ENCODE results near the gene HDAC11.

HDAC11 gene

GRCh38 chr3:13508496-13508895 lies 28.4 kb downstream of the HDAC11 start:
- ATAC-seq (replicated peaks; ENCODE audit: extremely low read depth, poor library complexity, severe bottlenecking), result no peak
- H3K4me1 Mint-ChIP-seq, result no peaks in the 10 kb centered on the region
- peaks cover 8% of the 10 kb centered on the region for H3K27me3 Mint-ChIP-seq
- H3K36me3 Mint-ChIP-seq (ENCODE audit: insufficient read depth), result no peaks in the 10 kb centered on the region
- no peak overlapping the region for H3K27ac Mint-ChIP-seq (ENCODE audit: low read depth)
- DNase-seq (ENCODE audit: low spot score in 2 of 2), result no peak
- no peak overlapping the region for H3K4me3 Mint-ChIP-seq
- no peaks in the 10 kb centered on the region for H3K9me3 Mint-ChIP-seq

GRCh38 chr3:13509059-13509815 lies 29.1 kb downstream of the HDAC11 start:
- H3K4me1 Mint-ChIP-seq, result no peaks in the 10 kb centered on the region
- DNase-seq (ENCODE audit: low spot score in 2 of 2) (no peak), ATAC-seq (replicated peaks; ENCODE audit: extremely low read depth, poor library complexity, severe bottlenecking) (no peak)
- H3K27me3 Mint-ChIP-seq, result peaks cover 8% of the 10 kb centered on the region
- H3K9me3 Mint-ChIP-seq, result no peaks in the 10 kb centered on the region
- H3K27ac Mint-ChIP-seq (ENCODE audit: low read depth), result no peak overlapping the region
- H3K4me3 Mint-ChIP-seq, result no peak overlapping the region
- H3K36me3 Mint-ChIP-seq (ENCODE audit: insufficient read depth), result no peaks in the 10 kb centered on the region

- Mint-ChIP-seq H3K4me1 (no peaks in the 10 kb centered on the region), H3K9me3 (no peaks in the 10 kb centered on the region), H3K27ac (ENCODE audit: low read depth) (no peak overlapping the region), H3K36me3 (ENCODE audit: insufficient read depth) (no peaks in the 10 kb centered on the region), H3K4me3 (no peak overlapping the region), H3K27me3 (peaks cover 8% of the 10 kb centered on the region)
- DNase-seq (ENCODE audit: low spot score in 2 of 2) (no peak), ATAC-seq (replicated peaks; ENCODE audit: extremely low read depth, poor library complexity, severe bottlenecking) (no peak)
These were observed 29.7 kb downstream of the HDAC11 start for GRCh38 chr3:13509816-13510192.

- ATAC-seq (replicated peaks; ENCODE audit: extremely low read depth, poor library complexity, severe bottlenecking) (no peak), DNase-seq (ENCODE audit: low spot score in 2 of 2) (no peak)
- Mint-ChIP-seq H3K36me3 (ENCODE audit: insufficient read depth) (no peaks in the 10 kb centered on the region), H3K4me1 (no peaks in the 10 kb centered on the region), H3K27me3 (peaks cover 8% of the 10 kb centered on the region), H3K27ac (ENCODE audit: low read depth) (no peak overlapping the region), H3K4me3 (no peak overlapping the region), H3K9me3 (no peaks in the 10 kb centered on the region)
These were observed 32.3 kb downstream of the HDAC11 start for GRCh38 chr3:13512451-13512850.

- Mint-ChIP-seq H3K4me1 (no peaks in the 10 kb centered on the region), H3K27ac (ENCODE audit: low read depth) (no peak overlapping the region), H3K9me3 (no peaks in the 10 kb centered on the region), H3K27me3 (peaks cover 14% of the 10 kb centered on the region), H3K4me3 (no peak overlapping the region), H3K36me3 (ENCODE audit: insufficient read depth) (no peaks in the 10 kb centered on the region)
- ATAC-seq (replicated peaks; ENCODE audit: extremely low read depth, poor library complexity, severe bottlenecking) (no peak), DNase-seq (ENCODE audit: low spot score in 2 of 2) (no peak)
These were observed 33.2 kb downstream of the HDAC11 start for GRCh38 chr3:13513051-13513912.

GRCh38 chr3:13513913-13514517 lies 33.9 kb downstream of the HDAC11 start:
- Mint-ChIP-seq H3K9me3 (no peaks in the 10 kb centered on the region), H3K36me3 (ENCODE audit: insufficient read depth) (no peaks in the 10 kb centered on the region), H3K4me3 (no peak overlapping the region)

GRCh38 chr3:13514639-13515435 lies 34.7 kb downstream of the HDAC11 start:
- Mint-ChIP-seq H3K27me3 (peaks cover 18% of the 10 kb centered on the region), H3K4me3 (no peak overlapping the region), H3K27ac (ENCODE audit: low read depth) (no peak overlapping the region), H3K9me3 (no peaks in the 10 kb centered on the region), H3K36me3 (ENCODE audit: insufficient read depth) (no peaks in the 10 kb centered on the region), H3K4me1 (no peaks in the 10 kb centered on the region)
- ATAC-seq (replicated peaks; ENCODE audit: extremely low read depth, poor library complexity, severe bottlenecking) (no peak), DNase-seq (ENCODE audit: low spot score in 2 of 2) (no peak)

More at GRCh38 chr3:13513913-13514517, 33.9 kb downstream of the HDAC11 start:
- ATAC-seq (replicated peaks; ENCODE audit: extremely low read depth, poor library complexity, severe bottlenecking), result no peak
- H3K27ac Mint-ChIP-seq (ENCODE audit: low read depth), result no peak overlapping the region
- no peak for DNase-seq (ENCODE audit: low spot score in 2 of 2)
- H3K27me3 Mint-ChIP-seq, result peaks cover 18% of the 10 kb centered on the region
- no peaks in the 10 kb centered on the region for H3K4me1 Mint-ChIP-seq

GRCh38 chr3:13515786-13516759 lies 36.0 kb downstream of the HDAC11 start:
- Mint-ChIP-seq H3K27me3 (peaks cover 18% of the 10 kb centered on the region), H3K4me1 (no peaks in the 10 kb centered on the region), H3K4me3 (no peak overlapping the region), H3K27ac (ENCODE audit: low read depth) (no peak overlapping the region), H3K36me3 (ENCODE audit: insufficient read depth) (no peaks in the 10 kb centered on the region), H3K9me3 (no peaks in the 10 kb centered on the region)
- ATAC-seq (replicated peaks; ENCODE audit: extremely low read depth, poor library complexity, severe bottlenecking) (no peak), DNase-seq (ENCODE audit: low spot score in 2 of 2) (no peak)

GRCh38 chr3:13516760-13517135 lies 36.6 kb downstream of the HDAC11 start:
- Mint-ChIP-seq H3K27me3 (peaks cover 13% of the 10 kb centered on the region), H3K36me3 (ENCODE audit: insufficient read depth) (no peaks in the 10 kb centered on the region), H3K4me1 (no peaks in the 10 kb centered on the region), H3K4me3 (no peak overlapping the region), H3K9me3 (no peaks in the 10 kb centered on the region), H3K27ac (ENCODE audit: low read depth) (no peak overlapping the region)
- no peak for DNase-seq (ENCODE audit: low spot score in 2 of 2)
- ATAC-seq (replicated peaks; ENCODE audit: extremely low read depth, poor library complexity, severe bottlenecking), result no peak

GRCh38 chr3:13517253-13517977 lies 37.3 kb downstream of the HDAC11 start:
- Mint-ChIP-seq H3K4me1 (no peaks in the 10 kb centered on the region), H3K27me3 (peaks cover 10% of the 10 kb centered on the region), H3K9me3 (no peaks in the 10 kb centered on the region), H3K27ac (ENCODE audit: low read depth) (no peak overlapping the region), H3K36me3 (ENCODE audit: insufficient read depth) (no peaks in the 10 kb centered on the region), H3K4me3 (no peak overlapping the region)
- DNase-seq (ENCODE audit: low spot score in 2 of 2), result no peak
- no peak for ATAC-seq (replicated peaks; ENCODE audit: extremely low read depth, poor library complexity, severe bottlenecking)

GRCh38 chr3:13518516-13518953 lies 38.4 kb downstream of the HDAC11 start:
- Mint-ChIP-seq H3K4me1 (no peaks in the 10 kb centered on the region), H3K36me3 (ENCODE audit: insufficient read depth) (no peaks in the 10 kb centered on the region), H3K9me3 (no peaks in the 10 kb centered on the region), H3K4me3 (no peak overlapping the region), H3K27me3 (peaks cover 10% of the 10 kb centered on the region), H3K27ac (ENCODE audit: low read depth) (no peak overlapping the region)
- no peak for DNase-seq (ENCODE audit: low spot score in 2 of 2)
- ATAC-seq (replicated peaks; ENCODE audit: extremely low read depth, poor library complexity, severe bottlenecking), result no peak

Measured in central memory CD8-positive, alpha-beta T cell (primary cell).